ENCODE results near the gene FGGY. TPM values are rescaled to one million over a fixed set of nuclear protein-coding genes. Genes with fewer than 3 reads are reported as not detected.

FGGY gene
- total and polyA plus RNA-seq, 2 donors (not counting 3 experiments of a cell fraction or from before 2014, with no cell fraction given) = 5.6 to 6.4 TPM

DNA sequence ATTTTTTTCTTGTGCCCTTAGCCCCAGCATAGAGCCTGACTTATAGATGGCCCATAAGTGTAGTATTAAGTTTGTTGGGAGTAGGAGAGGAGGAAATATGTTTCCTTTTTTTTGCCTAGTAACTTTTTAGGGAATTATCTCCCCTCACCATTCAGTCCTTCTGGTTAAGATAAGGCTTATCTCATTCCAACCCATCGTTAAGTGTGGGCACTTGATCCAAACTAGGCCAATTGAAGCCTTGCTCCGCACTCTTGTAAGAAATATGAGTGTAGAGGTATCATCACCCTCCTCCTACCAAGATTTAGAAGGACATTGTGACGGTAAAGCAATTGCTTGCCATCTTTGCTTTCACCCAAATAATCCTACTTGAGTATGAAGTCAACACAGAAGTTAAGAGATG, 8.8 kb upstream of the FGGY start:
- H3K9me3 ChIP-seq (replicated peaks; ENCODE audit: control insufficient read depth, insufficient read depth, low read length) = no peaks in the 10 kb centered on the region
- H2AFZ ChIP-seq (ENCODE audit: low read depth, low read length) = no peak overlapping the region
- no TSS peak for BruUV-seq (replicated peaks)
- H3K9me1 ChIP-seq (replicated peaks; ENCODE audit: control insufficient read depth, extremely low read depth, insufficient read depth, low read length) = no peaks in the 10 kb centered on the region
- dilution Hi-C loops (cut with MboI; ENCODE audit: extremely low pct_ligation_motif_present, low sequenced_read_pairs) = no loop called here
- ChIA-PET POLR2A (no interaction called here), CTCF (no interaction called here)
- peaks cover 11% of the 10 kb centered on the region for H3K4me1 ChIP-seq (ENCODE audit: control insufficient read depth, extremely low read depth, insufficient read depth, low read length)
- FAIRE-seq (no peak), DNase-seq (ENCODE audit: low read depth, low spot score) (no peak)
- no peak overlapping the region for H3K27ac ChIP-seq (ENCODE audit: insufficient read depth, low read depth, low read length)
- H3K27me3 ChIP-seq (ENCODE audit: control insufficient read depth in 2 of 2, insufficient read depth in 2 of 2, low read length in 2 of 2) = no peaks in the 10 kb centered on the region
- H3K9ac ChIP-seq (replicated peaks; ENCODE audit: extremely low read depth, insufficient read depth, low read length) = no peak overlapping the region
- no peak overlapping the region for H3K4me3 ChIP-seq (replicated peaks in 1 of 3; ENCODE audit: insufficient read depth in 1 of 3, low read depth in 1 of 3, low read length in 3 of 3)
- intact Hi-C loops (cut with micrococcal nuclease) = no loop called here
- H3K36me3 ChIP-seq (ENCODE audit: control insufficient read depth in 2 of 2, extremely low read depth in 1 of 2, insufficient read depth in 2 of 2, low read length in 2 of 2) = no peaks in the 10 kb centered on the region
- TF ChIP-seq, protein P1, sequence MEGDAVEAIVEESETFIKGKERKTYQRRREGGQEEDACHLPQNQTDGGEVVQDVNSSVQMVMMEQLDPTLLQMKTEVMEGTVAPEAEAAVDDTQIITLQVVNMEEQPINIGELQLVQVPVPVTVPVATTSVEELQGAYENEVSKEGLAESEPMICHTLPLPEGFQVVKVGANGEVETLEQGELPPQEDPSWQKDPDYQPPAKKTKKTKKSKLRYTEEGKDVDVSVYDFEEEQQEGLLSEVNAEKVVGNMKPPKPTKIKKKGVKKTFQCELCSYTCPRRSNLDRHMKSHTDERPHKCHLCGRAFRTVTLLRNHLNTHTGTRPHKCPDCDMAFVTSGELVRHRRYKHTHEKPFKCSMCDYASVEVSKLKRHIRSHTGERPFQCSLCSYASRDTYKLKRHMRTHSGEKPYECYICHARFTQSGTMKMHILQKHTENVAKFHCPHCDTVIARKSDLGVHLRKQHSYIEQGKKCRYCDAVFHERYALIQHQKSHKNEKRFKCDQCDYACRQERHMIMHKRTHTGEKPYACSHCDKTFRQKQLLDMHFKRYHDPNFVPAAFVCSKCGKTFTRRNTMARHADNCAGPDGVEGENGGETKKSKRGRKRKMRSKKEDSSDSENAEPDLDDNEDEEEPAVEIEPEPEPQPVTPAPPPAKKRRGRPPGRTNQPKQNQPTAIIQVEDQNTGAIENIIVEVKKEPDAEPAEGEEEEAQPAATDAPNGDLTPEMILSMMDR (IDR thresholded peaks at IDR 0.05; ENCODE audit: extremely low read depth in 1 of 2, insufficient read depth in 1 of 2, low read depth in 1 of 2, low read length in 2 of 2) = no peak
- no peak for TF ChIP-seq EZH2 (IDR thresholded peaks at IDR 0.05; ENCODE audit: borderline replicate concordance, low read depth, low read length, severe bottlenecking)
- TF ChIP-seq POLR2A (IDR thresholded peaks at IDR 0.05; ENCODE audit: low read depth, low read length) = no peak
- no peak for TF ChIP-seq MYC (IDR thresholded peaks at IDR 0.05; ENCODE audit: low read depth, low read length)
- TF ChIP-seq POLR2AphosphoS5 (IDR thresholded peaks at IDR 0.05; ENCODE audit: insufficient read depth, low read depth, low read length) = no peak
- TF ChIP-seq JUN (IDR thresholded peaks at IDR 0.05; ENCODE audit: borderline replicate concordance, insufficient read depth, insufficient read length, low read depth) = no peak
- no peak for TF ChIP-seq FOS (IDR thresholded peaks at IDR 0.05; ENCODE audit: borderline replicate concordance, insufficient read depth, low read length)
- no peak for TF ChIP-seq GATA2 (IDR thresholded peaks at IDR 0.05; ENCODE audit: insufficient read depth, insufficient read length, low read depth, low read length)
- TF ChIP-seq, protein P2, sequence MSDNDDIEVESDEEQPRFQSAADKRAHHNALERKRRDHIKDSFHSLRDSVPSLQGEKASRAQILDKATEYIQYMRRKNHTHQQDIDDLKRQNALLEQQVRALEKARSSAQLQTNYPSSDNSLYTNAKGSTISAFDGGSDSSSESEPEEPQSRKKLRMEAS (IDR thresholded peaks at IDR 0.05; ENCODE audit: insufficient read depth, insufficient read length) = no peak
- no peaks in the 10 kb centered on the region for H3K79me2 ChIP-seq (ENCODE audit: control insufficient read depth, insufficient read depth, low read length)
- no peak overlapping the region for H3K4me2 ChIP-seq (ENCODE audit: insufficient read depth, low read length)
- H4K20me1 ChIP-seq (replicated peaks; ENCODE audit: control insufficient read depth, extremely low read depth, insufficient read depth, low read length) = no peaks in the 10 kb centered on the region

Data from endothelial cell of umbilical vein (primary cell).